ENCODE results near the gene KCNA5. TPM values are rescaled to one million over a fixed set of nuclear protein-coding genes. Genes with fewer than 3 reads are reported as not detected.

The KCNA5 gene
- total and polyA plus RNA-seq, 2 donors (not counting 1 experiment from before 2014, with no cell fraction given): 0.20 to 0.72 TPM

DNA sequence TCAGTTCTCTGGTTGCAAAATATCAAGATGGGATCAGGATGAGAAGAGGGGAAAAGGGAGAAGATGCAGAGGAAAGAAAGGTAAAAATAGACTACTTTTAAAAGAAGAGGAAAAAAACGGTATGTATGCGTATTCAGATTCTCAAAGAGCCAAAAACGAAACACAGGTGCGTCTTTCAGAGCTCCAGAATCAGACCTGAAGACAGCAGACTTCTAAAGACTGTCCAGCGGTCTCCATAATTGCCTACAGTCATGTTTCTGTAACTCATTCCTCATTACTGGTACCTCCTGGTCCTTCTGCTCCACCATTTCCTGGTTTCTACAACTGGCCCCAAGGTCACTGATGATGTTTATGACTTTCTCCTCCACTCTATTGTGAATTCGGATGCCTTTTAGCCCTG lies 12.4 kb upstream of the KCNA5 start:
- ATAC-seq (ENCODE audit: low read depth) (no peak), DNase-seq (no peak)
- TF ChIP-seq CTCF (IDR thresholded peaks at IDR 0.05) (no peak), EZH2 (IDR thresholded peaks at IDR 0.05; ENCODE audit: borderline replicate concordance, insufficient read depth, low read depth, low read length, poor library complexity, severe bottlenecking) (no peak)
- peaks cover 0 to 3% (median under 1%) of the 10 kb centered on the region in 4 experiments for H3K27me3 ChIP-seq (replicated peaks in 1 of 4; ENCODE audit: control extremely low read depth in 1 of 4, control insufficient read depth in 3 of 4, insufficient read depth in 4 of 4, low read length in 3 of 4)
- no peak overlapping the region for H3K4me3 Mint-ChIP-seq
- no peak overlapping the region for H2AFZ ChIP-seq (ENCODE audit: insufficient read depth, low read depth, low read length, poor library complexity, severe bottlenecking)
- no peaks in the 10 kb centered on the region for H3K9me3 ChIP-seq (ENCODE audit: control extremely low read depth in 1 of 3, control insufficient read depth in 2 of 3, insufficient read depth in 1 of 3, low read length in 2 of 3)
- H4K20me1 ChIP-seq (ENCODE audit: control insufficient read depth, insufficient read depth, low read length, poor library complexity, severe bottlenecking): no peaks in the 10 kb centered on the region
- ChIA-PET POLR2A (no interaction called here), CTCF (interaction anchor here (1.6 to 2.9 kb wide), 2 partner anchors 53 to 55 kb away, joined by 5 to 13 read pairs; no protein-coding TSS in a partner anchor)
- WGBS (ENCODE audit: insufficient coverage): 100% methylated on average over 6 of the region's 6 CpGs
- peaks cover 23% of the 10 kb centered on the region for H3K27me3 Mint-ChIP-seq
- no peaks in the 10 kb centered on the region for H3K4me1 ChIP-seq (ENCODE audit: control insufficient read depth in 2 of 2, insufficient read depth in 2 of 2, low read length in 2 of 2)
- no peaks in the 10 kb centered on the region for H3K79me2 ChIP-seq (ENCODE audit: control insufficient read depth, insufficient read depth, low read length)
- H3K27ac ChIP-seq (ENCODE audit: low read length in 2 of 2): no peak overlapping the region
- H3K9me3 Mint-ChIP-seq (ENCODE audit: insufficient read depth): no peaks in the 10 kb centered on the region
- intact Hi-C loops (cut with micrococcal nuclease): no loop called here
- H3K27ac Mint-ChIP-seq: no peak overlapping the region
- no peak overlapping the region for H3K9ac ChIP-seq (ENCODE audit: low read length)
- H3K36me3 ChIP-seq (replicated peaks in 1 of 2; ENCODE audit: control extremely low read depth in 1 of 2, control insufficient read depth in 1 of 2, extremely low read depth in 1 of 2, insufficient read depth in 2 of 2, low read length in 1 of 2): no peaks in the 10 kb centered on the region
- no peaks in the 10 kb centered on the region for H3K4me1 Mint-ChIP-seq
- H3K4me2 ChIP-seq (replicated peaks; ENCODE audit: low read depth, low read length, poor library complexity, severe bottlenecking): no peak overlapping the region
- no peak overlapping the region for H3K4me3 ChIP-seq (ENCODE audit: control extremely low read depth in 1 of 5, extremely low read depth in 1 of 5, insufficient read depth in 1 of 5, low read depth in 2 of 5, low read length in 4 of 5)

DNA sequence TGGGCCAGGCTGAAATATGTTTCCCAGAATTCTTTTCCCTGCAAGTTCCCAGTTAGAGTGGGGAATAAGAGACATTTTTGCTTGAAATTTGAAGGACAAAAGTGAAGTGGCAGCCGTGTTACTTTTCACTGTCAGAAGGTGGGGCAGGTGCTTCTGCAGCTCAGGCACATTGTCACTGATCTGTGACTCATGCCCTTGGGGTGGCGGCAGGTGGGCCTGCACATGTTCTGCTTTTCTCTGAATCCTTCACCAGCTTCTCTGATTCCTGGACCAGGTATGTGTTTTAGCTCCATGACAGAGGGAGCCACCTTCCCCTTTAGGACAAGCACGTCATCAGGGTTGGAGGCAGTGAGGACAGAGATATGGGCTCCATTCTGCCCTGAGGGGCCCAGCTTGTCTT lies 11.7 kb upstream of the KCNA5 start:
- H3K27me3 ChIP-seq (replicated peaks in 1 of 4; ENCODE audit: control extremely low read depth in 1 of 4, control insufficient read depth in 3 of 4, insufficient read depth in 4 of 4, low read length in 3 of 4): peaks cover 0 to 5% (median 1%) of the 10 kb centered on the region in 4 experiments
- no peaks in the 10 kb centered on the region for H4K20me1 ChIP-seq (ENCODE audit: control insufficient read depth, insufficient read depth, low read length, poor library complexity, severe bottlenecking)
- no peaks in the 10 kb centered on the region for H3K36me3 ChIP-seq (replicated peaks in 1 of 2; ENCODE audit: control extremely low read depth in 1 of 2, control insufficient read depth in 1 of 2, extremely low read depth in 1 of 2, insufficient read depth in 2 of 2, low read length in 1 of 2)
- ChIA-PET POLR2A (no interaction called here), CTCF (interaction anchor here (1.2 to 2.9 kb wide), 3 partner anchors 52 to 54 kb away, joined by 3 to 13 read pairs (median 5); no protein-coding TSS in a partner anchor)
- H3K9me3 Mint-ChIP-seq (ENCODE audit: insufficient read depth): no peaks in the 10 kb centered on the region
- H3K79me2 ChIP-seq (ENCODE audit: control insufficient read depth, insufficient read depth, low read length): no peaks in the 10 kb centered on the region
- no peak for TF ChIP-seq CTCF (IDR thresholded peaks at IDR 0.05)
- TF ChIP-seq EZH2 (IDR thresholded peaks at IDR 0.05; ENCODE audit: borderline replicate concordance, insufficient read depth, low read depth, low read length, poor library complexity, severe bottlenecking): no peak
- no peak overlapping the region for H3K4me2 ChIP-seq (replicated peaks; ENCODE audit: low read depth, low read length, poor library complexity, severe bottlenecking)
- H3K27ac ChIP-seq (ENCODE audit: low read length in 2 of 2): no peak overlapping the region
- H3K4me3 ChIP-seq (ENCODE audit: control extremely low read depth in 1 of 5, extremely low read depth in 1 of 5, insufficient read depth in 1 of 5, low read depth in 2 of 5, low read length in 4 of 5): no peak overlapping the region
- DNase-seq (no peak), ATAC-seq (ENCODE audit: low read depth) (no peak)
- WGBS (ENCODE audit: insufficient coverage): 55% methylated on average over 2 of the region's 3 CpGs
- no peaks in the 10 kb centered on the region for H3K9me3 ChIP-seq (ENCODE audit: control extremely low read depth in 1 of 3, control insufficient read depth in 2 of 3, insufficient read depth in 1 of 3, low read length in 2 of 3)
- no peak overlapping the region for H3K4me3 Mint-ChIP-seq
- H3K27me3 Mint-ChIP-seq: peaks cover 22% of the 10 kb centered on the region
- no peak overlapping the region for H2AFZ ChIP-seq (ENCODE audit: insufficient read depth, low read depth, low read length, poor library complexity, severe bottlenecking)
- no peak overlapping the region for H3K9ac ChIP-seq (ENCODE audit: low read length)
- intact Hi-C loops (cut with micrococcal nuclease): no loop called here
- no peak overlapping the region for H3K27ac Mint-ChIP-seq
- no peaks in the 10 kb centered on the region for H3K4me1 Mint-ChIP-seq
- no peaks in the 10 kb centered on the region for H3K4me1 ChIP-seq (ENCODE audit: control insufficient read depth in 2 of 2, insufficient read depth in 2 of 2, low read length in 2 of 2)

All from B cell (primary cell).